HG03432 (cell line): Measurements from ENCODE around the gene SAP130.
"Not testable (repeated sequence)": the region's sequence is repeated elsewhere in the genome, so short reads cannot be mapped to it uniquely, and the experiment has no call there.

ENCODE experiments used
- ATAC-seq: cut with Tn5 transposase; IDR thresholded peaks from one replicate; pipeline ENCODE4 v1.9.1; 2021; ENCODE audit warnings: mild to moderate bottlenecking, moderate library complexity; ENCODE audit not compliant: unreplicated experiment

The SAP130 gene

DNA sequence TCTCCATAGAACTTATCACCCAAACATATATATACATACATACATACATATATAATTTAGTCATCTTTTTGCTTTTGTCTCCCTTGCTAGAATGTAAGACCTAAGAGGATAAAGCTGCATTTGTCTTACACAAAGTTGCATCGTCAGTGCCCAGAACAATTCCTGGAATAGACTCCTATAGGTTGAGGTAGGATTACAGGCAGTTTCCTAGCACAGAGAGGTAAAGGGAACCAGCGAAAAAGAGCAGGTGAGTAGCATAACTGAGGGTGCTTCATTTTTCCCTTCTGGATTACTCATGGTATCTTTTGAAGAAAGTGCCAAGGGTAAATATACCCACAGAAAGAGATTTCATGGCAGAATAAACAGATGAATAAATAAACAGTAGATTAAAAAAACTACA is 74.0 kb downstream of the SAP130 start:
- ATAC-seq: no peak

DNA sequence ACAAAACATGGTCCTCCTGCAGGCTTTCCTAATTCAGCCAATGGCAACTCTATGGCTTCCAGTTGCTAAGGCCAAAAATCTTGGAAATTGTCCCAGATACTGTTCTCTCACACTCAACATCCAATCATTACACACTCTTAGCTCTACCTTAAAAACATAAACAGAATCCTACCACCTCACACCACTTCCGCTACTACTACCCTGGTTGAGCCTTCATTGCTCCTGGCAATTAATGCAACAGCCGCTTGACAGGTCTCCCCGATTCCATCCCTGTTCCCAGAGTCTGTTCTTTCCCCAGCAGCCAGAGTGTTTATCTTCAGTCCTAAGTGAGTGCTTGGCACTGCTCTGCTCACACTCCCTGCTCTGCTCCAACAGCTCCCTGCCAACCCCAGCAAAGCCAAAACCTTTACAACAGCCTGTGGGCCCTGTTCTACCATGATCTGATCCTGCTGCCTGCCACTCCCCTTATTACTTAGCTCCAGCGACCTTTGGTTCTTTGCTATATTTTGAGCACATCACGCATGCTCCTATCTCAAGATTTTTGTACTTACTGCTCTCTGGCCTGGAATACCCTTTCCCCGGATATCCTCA is 74.6 kb downstream of the SAP130 start:
- no peak for ATAC-seq

DNA sequence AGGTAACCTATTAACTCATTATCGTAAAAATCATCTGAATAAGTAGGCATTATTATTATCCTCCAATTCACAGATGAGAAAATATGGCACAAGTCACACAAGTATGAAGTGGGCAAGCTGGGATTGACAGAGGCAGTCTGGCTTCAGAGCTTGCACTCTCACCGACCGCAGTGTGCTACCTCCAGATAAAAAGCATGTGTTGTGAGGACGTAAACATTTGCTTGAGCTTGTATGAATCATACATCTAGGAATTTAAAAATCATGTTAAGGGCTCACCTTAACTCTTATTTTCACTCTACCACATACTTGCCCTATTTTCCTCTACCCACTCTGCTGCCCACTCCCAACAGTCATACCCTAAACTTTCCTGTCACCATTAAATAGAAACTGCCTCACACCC is 76.8 kb downstream of the SAP130 start:
- ATAC-seq: no peak

DNA sequence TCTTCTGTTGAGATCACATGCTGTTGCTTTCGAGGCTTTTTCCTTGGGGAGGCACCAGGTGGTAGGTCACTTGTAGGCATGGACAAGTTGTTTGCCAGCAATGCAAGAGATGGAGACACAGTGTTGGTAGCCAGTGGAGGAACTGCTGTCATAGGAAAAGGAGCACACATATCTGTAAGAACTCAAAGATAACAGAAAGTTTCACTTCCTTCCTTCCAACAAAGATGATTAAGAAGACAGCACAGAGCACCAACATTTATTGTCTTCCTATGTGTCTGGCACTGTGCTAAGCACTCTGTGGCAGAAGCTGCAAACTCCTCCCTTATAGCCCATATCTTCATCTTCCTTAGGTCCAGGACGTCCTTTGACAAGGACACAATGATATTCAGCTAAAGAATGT is 77.6 kb downstream of the SAP130 start:
- no peak for ATAC-seq

DNA sequence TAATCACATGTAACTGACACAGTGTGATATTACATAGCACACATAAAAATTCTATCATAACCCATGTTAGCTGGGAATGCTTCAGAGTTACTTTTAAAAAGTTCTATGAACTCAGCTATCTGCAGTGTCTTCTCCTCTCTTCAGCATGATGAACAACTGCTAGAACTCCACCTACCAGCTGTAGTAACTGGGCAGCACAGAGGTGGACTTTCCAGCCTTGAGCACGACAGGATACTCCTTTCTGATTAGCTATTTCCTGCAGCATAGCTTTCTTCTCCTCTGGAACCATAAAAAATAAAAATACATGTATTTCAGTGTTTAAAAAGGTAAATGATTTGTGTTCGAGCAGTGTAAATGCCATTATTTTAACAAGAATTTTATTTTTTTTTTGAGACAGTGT is 82.6 kb downstream of the SAP130 start:
- no peak for ATAC-seq

DNA sequence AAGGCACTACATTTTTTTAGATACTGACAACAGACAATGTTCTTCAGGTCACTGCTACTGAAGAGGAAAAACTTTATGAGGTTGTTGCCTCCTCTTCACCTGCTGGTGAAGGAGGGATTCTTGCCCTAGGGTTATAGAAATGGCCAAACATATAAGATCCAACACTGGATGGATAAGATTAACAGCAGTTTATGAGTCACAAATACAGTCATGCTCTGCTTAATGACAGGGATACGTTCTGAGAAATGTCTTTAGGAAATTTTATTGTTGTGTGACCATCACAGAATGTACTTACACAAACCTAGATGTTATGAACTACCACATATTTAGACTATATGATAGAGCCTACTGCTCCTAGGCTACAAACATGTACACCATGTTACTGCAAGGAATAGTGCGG is 84.7 kb downstream of the SAP130 start:
- no peak for ATAC-seq

DNA sequence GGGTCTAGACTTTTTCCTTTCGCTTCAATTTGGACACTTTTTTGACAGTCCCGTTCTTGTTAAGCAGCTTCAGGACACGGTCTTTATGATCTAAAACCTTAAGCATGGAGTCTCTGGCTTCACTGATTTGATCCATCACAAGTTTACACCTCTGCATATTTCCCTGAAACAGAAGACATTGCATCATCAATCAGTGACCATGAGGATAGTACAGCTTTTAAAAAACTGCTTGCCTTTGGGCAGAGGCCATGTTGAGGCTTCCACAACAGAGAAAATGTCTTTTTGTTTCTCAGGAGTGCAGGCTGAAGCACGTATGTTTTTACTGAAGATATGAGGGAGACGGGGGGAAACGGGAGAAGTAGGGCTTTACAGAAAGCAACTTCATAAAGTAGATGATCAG is 85.9 kb downstream of the SAP130 start:
- ATAC-seq: no peak

DNA sequence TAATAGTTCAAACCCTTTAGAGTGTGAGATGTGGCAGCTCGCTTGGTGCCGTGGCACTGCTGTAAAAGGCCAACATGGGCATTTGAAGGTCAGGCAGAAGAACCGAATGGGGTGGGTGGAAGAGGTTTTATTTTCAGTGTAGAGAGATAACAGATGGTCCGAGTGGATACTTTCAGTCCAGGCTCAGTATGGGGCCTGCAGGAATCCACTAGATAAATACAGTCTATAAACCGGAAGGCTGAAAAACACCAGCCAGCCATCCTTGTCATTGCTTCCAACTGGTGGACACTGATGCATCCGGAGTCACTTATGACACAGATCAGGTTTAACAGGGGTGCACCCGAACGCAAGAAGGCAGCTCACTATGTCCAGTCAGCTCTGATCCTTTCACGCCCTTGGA is 86.4 kb downstream of the SAP130 start:
- no peak for ATAC-seq

DNA sequence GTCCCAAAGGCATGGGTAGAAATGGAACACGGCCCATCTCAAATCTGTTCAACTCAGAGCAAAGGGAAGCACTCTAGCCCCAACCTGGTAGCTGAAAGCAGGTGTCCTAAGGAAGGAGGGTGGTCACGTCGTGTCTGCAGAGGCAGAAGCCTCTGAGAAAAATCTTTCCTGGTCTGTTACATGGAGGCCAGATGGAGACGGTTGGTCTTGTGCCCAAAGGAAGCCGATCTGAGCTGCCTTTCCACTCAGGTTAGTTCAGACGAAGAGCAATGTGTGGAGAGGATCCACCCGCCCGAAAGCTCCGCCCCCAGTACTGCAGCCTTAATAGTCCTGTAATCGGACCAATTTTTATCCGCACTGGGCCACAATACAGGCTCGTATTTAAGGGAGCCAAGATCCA is 87.2 kb downstream of the SAP130 start:
- no peak for ATAC-seq

DNA sequence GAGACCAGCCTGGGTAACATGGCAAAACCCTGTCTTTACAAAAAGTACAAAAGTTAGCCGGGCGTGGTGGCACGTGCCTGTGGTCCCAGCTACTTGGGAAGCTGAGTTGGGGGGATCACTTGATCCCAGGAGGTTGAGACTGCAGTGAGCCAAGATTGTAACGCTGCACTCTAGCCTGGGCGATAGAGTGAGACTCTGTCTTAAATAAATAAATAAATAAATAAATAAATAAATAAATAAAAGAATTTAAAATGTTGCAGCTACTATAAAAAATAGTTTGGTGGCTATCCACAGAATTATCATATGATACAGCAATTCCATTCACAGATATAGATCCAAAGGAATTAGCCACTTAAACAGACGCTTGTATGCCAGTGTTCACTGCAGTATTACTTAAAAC is 92.5 kb downstream of the SAP130 start:
- ATAC-seq: no peak

DNA sequence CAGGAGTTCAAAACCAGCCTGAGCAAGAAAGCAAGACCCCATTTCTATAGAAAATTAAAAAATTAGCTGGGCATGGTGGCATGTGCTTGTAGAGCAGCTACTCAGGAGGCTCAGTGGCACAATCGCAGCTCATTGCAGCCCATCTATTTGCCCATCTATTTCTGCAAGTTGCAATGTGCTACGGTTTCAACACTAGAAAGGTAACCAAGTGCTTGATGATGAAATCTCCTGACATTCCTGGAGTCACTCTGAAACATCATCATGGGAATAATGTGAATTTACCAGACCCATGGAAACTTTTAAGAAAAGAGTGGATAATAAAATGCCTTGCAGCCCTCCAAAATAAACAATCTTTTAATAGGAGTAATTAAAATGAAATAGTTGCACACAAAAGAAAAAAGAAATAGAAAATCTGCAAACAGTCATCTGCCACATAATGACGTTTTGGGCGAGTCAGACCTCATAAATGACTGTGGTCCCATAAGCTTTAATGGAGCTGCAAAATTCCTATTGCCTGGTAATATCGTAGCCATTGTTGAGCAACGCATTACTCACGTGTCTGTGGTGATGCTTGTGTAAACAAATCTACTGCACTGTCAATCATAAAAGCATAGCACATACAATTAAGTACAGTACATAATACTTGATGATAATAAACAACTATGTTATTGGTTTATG is 95.5 kb downstream of the SAP130 start:
- no peak for ATAC-seq

DNA sequence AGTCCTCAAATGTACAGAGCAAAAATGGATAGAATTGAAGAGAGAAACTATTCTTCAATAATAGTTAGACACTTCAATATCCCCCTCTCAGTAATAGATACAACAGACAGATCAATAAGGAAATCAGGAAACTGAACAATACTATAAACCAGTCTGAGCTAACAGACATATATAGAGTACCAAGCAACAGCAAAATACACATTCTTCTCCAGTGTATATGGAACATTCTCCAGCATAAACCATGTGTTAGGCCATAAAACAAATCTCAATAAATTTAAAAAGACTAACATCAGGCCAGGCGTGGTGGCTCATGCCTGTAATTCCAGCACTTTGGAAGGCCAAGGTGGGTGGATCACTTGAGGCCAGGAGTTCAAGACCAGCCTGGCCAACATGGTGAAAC is 98.4 kb downstream of the SAP130 start:
- ATAC-seq: no peak

DNA sequence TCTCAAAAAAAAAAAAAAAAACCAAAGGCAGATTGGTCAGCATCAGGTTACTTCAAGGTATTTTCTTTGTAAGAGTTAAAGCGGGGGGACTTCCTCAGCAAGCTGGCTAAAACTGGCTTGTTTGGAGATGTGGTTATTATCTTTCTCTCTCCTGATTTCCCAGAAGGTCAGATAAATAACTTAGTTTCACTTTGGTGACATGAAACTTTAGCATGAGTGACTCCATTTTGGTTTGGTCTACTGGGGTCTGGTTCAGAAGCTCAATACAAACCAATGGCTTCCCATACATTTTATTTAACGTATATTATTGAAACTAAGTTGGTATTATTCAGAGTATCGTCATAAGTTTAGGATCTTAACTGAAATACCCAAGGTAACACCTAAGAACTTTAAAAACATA is 100.5 kb downstream of the SAP130 start:
- no peak for ATAC-seq

DNA sequence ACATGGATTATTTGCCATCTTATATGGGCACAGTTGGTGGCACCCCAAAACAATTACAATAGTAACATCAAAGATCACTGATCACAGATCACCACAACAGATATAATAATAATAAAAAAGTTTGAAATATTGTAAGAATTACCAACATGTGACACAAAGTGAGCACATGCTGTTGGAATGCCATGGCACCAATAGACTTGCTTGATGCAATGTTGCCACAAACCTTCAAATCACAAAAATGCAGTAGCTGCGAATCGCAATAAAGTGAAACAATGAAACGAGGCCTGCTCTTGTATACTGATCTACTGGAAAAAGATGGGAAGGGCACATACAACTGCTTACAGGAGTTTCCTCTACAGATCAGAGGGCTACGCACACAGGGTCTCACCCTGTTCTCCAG is 109.9 kb downstream of the SAP130 start:
- ATAC-seq: no peak

DNA sequence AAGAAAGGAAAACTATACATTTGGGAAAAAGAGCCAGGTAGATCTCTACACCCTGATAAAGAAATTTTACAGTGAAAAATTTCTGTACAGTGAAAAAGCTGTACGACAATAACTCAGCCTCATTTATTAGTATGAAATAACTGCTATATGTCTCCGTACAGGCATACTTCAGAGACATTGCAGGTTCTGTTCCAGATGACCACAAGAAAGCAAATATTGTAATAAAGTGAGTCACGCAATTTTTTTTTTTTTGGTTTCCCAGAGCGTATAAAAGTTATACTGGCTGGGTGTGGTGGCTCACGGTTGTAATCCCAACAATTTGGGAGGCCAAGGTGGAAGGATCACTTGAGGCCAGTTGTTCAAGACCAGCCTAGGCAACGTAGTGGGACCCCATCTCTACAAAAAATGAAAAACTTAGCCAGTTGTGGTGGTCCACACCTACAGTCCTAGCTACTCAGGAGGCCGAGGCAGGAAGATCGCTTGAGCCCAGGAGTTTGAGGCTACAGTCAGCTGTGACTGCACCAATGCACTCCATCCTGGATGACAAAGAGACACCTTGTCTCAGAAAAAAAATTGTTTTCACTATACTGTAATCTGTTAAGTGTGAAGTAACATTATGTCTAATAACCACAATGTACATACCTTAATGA is 113.9 kb downstream of the SAP130 start:
- no peak for ATAC-seq

DNA sequence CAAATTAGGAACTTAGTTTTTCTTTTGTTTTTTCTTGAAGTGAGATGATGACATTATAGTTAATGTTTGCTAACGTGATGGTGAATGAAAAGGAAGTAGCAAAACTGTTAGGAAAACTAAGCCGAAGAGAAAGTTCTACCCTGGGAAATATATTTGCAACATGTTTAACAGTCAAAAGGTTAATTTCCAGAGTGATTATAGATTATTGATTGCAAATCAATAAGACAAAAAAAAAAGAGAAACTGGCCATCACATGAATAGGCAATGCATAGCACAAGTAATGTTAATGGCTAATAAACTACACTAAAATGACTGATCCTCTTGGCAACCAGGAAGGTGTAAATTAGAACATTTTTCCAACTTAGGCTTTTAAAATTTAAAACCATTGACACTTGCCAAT is 116.1 kb downstream of the SAP130 start:
- no peak for ATAC-seq

DNA sequence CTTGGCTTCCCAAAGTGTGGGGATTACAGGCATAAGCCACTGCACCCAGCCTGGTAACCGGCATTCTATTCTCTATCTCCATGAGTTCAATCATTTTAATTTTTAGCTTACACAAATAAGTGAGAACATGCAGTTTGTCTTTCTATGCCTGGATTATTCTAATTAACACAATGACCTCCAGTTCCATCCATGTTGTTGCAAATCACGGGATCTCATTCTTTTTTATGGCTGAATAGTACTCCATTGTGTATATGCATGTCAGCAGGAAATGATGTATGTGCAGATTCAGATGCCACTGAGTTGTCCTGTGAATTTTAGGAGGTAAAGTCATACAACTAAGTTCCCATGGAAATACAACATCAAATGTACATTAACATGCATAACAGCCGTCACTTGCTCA is 117.4 kb downstream of the SAP130 start:
- ATAC-seq: no peak

DNA sequence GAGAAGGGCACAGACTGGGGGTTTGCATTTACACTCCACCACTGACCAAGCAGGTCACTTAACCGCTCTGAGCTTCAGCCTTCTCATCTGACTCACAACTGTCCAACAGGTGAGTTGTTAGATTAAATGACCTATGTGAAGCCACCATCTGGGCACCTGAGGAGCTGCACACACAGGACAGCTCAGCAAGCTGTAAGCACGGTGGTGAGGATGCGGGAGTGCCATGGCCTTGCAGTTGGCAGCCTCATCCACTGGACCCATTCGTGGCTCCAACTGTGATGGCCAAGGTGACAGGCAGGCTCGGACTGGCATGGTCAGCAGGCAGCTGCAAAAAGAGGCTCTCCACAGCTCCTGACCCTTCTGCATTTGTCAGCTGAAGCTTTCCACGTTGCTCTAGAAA is 118.8 kb downstream of the SAP130 start:
- ATAC-seq: no peak

DNA sequence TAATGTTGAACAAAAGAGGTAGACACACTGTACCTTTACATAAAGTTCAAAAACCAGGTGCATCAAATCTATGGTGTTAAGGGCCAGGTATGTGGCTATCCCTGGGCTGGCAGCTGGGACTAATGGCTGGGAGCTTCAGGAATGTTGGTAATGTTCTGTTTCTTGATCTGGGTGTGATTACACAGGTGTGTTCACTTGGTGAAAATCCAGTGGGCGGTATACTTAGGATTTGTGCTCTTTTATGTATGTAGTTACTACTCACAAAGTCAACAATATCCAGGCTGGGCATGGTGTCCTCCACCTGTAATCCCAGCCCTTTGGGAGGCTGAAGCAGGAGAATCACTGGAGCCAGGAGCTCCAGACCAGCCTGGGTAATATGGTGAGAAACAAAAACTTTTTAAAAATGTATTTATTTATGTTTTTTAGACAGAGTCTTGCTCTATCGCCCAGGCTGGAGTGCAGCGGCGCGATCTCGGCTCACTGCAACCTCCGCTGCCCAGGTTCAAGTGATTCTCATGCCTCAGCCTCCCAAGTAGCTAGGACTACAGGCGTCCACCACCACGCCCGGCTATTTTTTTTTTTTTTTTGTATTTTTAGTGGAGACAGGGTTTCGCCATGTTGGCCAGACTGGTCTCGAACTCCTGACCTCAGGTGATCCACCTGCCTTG is 120.0 kb downstream of the SAP130 start:
- not testable (repeated sequence) for ATAC-seq

DNA sequence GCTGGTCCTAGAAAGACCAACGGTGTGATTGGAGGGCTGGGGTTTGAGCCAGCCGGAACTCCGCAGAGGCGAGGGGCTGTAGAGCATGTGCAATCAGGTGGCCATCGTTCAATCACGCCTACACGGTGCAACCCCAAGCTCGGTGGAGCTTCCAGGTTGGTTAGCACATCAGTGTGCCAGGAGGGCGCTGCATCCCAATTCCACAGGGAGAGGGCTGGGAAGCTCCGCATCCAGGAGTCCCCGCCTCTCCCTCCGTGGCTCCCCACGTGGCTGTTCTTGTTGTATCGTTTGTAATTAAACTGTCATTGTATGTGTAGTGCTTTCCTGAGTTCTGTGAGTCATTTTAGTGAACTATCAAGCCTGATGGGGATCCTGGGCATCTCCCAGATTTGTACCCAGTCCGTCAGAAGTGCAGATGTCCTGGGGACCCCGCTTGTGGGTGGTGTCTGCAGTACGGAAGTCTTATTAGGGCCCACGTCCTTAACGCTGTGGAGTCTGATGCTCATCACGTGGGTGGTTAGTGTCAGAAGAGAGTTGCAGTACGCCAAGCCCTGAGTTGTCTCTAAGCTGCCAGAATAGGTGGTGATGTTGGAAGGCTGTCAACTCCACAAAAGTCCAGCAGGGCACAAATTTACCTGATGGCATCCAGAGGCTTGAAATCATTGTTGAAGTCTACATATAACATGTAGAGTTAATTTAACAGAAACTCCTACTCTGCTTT is 121.5 kb downstream of the SAP130 start:
- no peak for ATAC-seq

DNA sequence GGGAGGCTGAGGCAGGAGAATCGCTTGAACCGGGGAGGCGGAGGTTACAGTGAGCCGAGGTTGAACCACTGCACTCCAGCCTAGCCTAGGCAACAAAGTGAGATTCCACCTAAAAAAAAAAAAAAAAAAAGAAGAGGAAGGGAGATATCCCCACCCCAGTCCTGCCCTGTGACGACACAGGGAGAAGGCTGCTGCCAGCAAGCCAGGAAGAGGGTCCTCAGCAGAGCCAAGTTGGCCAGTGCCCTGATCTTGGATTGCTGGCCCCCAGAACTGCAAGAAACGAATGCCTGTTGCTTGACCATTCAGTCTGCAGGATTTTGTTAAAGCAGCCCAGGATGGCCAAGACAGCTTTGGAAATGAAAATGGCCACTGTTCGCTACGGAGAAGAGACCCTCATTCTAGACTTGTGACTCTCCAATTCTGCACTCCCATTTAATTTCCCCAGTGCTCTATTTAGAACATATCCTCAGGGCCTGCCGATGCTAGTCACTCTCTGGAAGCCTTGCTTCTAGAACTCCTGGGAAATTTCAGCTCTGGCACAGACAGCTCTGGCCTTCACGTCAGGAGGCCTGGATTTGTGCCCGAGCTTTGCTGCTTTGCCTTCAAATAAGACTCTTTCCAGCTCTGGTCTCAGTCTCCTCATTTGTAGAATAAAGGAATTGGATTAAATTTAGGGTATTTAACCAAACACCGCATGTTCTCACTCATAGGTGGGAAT is 126.4 kb downstream of the SAP130 start:
- ATAC-seq: no peak
